CD4-positive, alpha-beta T cell treated with Interferon alpha-2 for 1 hour (primary cell): ENCODE results near the gene USP19.

Source experiments
- DNase-seq, 2 donors: peaks; one replicate each; pipeline ENCODE4 v3.0.0-alpha.2; 2020 to 2022

Gene USP19

GRCh38 chr3:49098429-49098828, 22.2 kb downstream of the USP19 start:
- no peak for DNase-seq

DNA sequence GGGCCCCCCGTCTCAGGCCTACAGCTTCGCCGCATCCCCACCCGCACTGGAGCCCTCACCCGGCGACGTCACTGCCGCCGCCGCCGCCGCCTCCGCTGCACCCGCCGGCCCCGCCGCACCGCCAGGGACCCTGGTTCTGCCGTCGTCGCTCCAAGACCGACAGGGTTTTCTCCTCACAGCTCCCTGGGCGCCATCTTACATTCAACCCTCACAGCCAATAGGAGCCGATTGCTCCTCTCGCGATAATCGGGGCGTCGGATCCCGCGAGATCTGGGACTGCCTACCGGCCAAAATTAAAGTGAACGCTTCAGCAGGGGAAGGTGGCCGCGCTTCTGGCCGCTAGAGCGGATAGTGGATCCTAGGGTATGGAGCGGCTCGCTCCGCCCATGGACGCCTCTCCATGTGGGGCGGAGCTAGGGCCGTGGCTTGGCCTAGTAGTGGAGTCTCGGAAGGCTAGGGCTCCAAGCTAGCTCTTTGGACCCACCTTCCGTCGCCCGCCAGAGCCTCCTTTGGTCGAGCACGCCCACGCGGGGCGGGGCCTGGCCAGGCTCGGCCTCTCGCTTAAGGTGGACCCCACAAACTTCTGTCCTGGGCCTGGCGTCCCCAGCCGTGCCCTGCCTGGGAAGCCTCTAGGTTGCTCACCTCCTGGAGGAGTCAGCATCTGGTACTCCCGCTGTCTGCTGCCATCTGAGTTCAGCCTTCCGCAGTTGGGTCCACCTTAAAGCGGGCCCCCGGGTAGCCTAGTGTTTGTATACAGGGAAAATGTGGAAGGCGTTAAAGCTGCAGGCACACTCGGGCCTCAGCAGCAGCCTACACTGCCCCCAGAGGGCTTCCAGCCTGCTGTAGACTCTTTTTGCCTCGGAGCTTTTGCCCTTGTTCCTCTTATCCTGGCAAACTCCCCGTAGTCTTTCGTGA, 26.5 kb downstream of the USP19 start, which contains the start of gene QRICH1:
TSS of gene QRICH1 (minus strand) at position 219 of the 915 bp plus-strand sequence. CDS start 17,054 bp downstream, outside the sequence.
- peak; percentile 96 to 98 for DNase-seq

DNA sequence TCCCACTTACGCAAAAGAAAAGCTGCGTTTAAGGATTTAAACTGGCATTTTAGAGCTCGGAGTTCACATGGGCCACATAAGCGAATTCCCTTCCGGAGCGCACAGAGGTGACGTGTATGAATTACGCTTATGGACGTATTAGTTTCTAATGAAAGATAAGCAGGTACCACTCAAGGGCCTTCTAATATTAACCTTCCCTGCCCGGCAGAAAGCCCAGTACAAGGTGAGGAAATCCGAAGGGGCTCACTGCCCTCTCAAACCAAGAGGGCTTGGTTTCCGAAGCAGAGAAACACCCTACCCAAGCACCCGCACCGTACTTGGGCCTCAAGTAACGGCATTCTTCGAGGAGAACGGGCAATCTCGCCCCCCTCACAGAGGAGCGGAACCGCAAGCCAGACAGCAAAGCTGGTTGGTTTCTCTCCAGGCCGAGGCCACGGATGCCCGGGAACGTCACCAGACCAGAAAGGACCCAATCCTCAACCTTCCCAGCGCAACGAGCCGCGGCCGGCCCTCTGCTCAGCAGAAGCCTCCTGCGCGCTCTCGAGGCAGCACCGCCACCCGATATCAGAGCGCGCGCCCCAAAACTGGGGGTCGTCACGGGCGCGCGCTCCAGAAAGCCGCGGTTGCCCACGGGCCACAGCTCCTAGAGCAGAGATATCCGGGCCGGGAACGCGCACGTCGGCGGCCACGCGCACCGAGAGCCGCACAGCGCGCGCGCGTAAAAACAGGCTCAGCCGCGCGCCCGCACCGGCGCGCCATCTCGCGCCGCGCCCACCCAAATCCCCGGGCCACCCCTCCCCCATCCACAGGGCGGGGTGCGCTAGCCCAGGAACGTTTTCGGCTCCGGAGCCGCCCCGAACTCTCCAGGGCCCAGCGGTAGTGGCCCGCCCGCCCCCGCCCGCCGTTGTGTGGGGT, 27.4 kb downstream of the USP19 start:
- DNase-seq = peak; percentile 77 to 88

DNA sequence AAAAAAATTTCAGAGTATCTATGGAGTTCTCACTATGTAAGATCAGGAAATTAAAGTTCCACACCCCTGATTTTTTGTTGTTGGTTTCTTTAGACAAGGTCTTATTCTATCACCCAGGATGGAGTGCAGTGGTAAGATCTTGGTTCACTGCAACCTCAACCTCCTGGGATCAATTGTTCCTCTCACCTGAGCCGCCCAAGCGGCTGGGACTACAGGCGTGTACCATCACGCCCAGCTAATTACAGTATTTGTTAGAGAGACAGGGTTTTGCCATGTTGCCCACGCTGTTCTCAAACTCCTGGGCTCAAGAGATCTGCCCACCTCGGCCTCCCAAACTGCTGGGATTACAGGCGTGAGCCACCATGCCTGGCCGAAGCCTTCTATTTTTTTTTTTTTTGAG, 39.2 kb downstream of the USP19 start:
- DNase-seq = no peak

DNA sequence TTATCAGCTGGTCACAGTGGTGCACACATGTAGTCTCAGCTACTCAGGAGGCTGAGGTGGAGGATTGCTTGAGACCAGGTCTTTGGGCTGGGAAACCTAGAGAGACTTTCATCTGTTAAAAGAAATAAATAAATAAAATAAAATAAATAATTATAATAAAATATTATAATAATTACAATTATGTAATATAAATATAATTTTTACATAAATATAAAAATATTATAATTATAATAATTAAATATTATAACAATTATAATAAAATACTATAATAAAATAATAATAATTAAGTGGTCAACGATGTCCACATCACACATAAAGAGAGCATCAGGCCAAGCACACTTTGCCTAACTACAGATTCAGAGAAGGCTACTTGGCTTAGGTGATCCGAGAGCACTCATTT, 41.4 kb downstream of the USP19 start:
- no peak for DNase-seq

DNA sequence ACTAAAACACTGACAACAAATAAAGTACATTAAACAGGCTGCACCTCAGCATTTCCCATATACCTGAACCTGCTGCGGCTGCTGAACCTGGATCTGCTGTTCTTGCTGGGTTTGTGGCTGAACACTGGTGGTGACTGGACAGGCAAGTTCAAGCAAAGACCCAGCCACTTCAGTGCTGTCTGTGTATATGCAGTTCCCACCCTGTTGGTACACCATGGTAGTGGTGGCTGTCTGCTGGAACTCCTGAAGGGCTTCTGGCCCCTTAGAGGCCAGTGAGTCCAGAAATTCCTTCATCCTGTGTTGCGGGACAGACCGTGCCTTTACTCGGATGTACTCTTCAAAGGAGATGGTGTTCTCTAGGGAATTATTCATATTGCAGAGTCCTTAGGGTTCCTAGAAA, 44.0 kb downstream of the USP19 start:
- DNase-seq = no peak

DNA sequence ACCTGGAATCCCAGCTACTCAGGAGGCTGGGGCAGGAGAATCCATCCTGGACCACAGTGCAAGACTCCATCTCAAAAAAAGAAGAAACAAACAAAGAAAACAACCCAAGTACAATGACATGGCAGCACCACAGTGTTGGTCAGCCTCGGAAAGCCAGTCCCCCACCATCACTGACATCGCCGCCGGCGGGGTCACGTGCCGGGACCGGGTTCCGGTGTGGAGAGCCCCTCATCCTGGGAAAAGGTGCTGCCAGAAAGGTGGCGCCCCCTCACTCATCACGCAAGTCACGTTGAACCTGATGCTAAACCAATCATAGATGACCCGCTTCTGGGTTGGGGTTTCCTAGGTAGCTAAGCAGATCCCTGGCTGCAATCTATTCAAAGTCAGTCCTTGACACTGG, 44.5 kb downstream of the USP19 start:
- no peak for DNase-seq
